Measurements from ENCODE around the gene MOB2.

Gene MOB2

DNA sequence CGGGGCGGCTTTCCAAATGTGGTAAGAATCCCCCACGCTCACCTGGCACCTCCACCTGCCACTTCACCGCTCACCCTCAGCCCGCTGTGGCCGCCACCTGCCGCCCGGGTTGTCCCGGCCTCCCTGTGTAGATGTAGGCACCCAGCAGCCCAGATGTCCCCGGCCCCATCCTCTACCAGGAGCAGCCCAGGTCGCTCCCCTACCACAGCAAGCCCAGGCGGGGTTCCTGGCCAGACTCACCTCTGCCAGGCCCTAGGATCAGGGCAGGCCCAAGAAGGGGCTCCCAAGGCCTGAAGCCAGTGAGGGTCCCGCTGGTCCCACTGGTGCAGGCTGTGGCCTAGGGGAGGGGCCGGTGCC is 27.4 kb downstream of the MOB2 start:
- no peaks in the 10 kb centered on the region; the same call in 1 of the 2 replicates for H3K36me3 ChIP-seq (ENCODE audit: control insufficient read depth, insufficient read depth, low read length)
- H3K27me3 ChIP-seq (ENCODE audit: control insufficient read depth, insufficient read depth, low read length), result no peaks in the 10 kb centered on the region
- no peaks in the 10 kb centered on the region for H3K9me3 ChIP-seq (ENCODE audit: control insufficient read depth, insufficient read depth, low read depth, low read length)
- no peak overlapping the region for H3K4me3 ChIP-seq (ENCODE audit: low read depth, low read length)
- no peak overlapping the region for H3K9ac ChIP-seq (ENCODE audit: low read length)
- H3K27ac ChIP-seq (ENCODE audit: low read depth, low read length), result no peak overlapping the region
- peaks cover 6% of the 10 kb centered on the region for H3K4me1 ChIP-seq (ENCODE audit: control insufficient read depth, insufficient read depth, low read length)

DNA sequence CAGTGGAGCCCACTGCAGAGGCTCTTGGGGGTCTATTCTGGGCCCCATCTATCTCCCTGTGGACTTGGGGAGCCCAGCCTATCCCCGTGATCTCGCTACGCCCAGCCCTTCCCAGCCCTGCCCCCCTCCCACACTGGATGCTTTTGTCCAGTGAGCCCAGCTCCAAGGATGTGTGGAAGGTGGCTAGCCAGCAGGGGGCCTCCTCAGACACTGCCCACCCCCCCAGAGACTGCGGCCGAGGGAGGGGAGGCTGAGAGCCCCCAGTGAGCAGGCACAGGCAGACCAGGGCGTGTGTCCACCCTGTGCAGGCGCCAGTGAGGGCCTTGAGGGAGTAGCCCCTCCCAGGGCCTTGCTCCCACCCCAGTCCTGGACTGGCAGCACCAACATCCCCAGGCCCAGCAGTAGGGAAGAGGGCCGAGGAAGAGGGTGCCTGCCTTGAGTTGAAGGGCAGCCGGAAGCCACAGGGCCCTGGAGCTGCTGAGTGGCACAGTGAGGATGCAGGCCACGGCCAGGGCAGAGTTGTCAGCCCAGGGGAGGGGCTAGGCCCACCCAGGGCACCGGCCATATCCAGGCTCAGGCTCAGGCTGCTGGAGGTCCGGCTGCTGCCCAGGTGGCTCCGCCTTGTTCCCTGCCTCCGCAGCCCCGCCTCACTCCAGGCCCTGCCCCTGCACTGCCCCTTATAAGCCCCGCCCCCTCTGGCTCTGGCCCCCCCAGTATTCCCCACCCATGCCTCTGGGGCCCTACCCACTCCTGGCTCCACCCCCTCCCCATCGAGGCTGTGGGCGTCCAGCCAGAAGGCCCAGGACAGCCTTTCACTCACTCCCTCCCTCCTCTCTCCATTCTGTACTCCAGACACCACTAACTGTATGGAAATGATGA is 28.0 kb downstream of the MOB2 start:
- H3K36me3 ChIP-seq (ENCODE audit: control insufficient read depth, insufficient read depth, low read length), result no peaks in the 10 kb centered on the region; the same call in 1 of the 2 replicates
- no peak overlapping the region for H3K9ac ChIP-seq (ENCODE audit: low read length)
- H3K27me3 ChIP-seq (ENCODE audit: control insufficient read depth, insufficient read depth, low read length), result no peaks in the 10 kb centered on the region
- no peaks in the 10 kb centered on the region for H3K9me3 ChIP-seq (ENCODE audit: control insufficient read depth, insufficient read depth, low read depth, low read length)
- H3K4me3 ChIP-seq (ENCODE audit: low read depth, low read length), result no peak overlapping the region
- H3K27ac ChIP-seq (ENCODE audit: low read depth, low read length), result no peak overlapping the region
- peaks cover 9% of the 10 kb centered on the region for H3K4me1 ChIP-seq (ENCODE audit: control insufficient read depth, insufficient read depth, low read length)

DNA sequence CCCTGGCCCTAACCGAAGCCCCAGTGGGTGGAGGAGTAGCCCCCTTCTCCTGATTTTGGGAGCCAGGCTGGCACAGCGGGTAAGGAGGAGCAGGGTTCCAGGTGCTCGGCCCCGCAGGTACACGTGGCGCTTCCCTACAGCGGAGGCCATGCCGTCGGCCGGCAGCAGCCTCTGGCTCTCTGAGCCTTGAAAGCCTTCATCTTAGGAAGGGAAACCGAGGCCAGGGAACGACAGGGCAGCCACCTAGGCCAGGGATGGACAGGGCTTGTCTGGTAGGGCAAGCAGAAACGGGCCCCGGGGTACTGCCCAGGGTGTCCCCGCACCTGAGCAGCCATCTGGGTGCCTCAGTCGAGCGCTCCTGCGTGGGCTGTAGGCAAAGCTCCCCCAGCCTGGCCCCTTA is 28.7 kb downstream of the MOB2 start:
- Histone ChIP-seq H3K27ac (ENCODE audit: low read depth, low read length) (no peak overlapping the region), H3K36me3 (ENCODE audit: control insufficient read depth, insufficient read depth, low read length) (peaks cover 2% of the 10 kb centered on the region; the same call in 1 of the 2 replicates), H3K4me1 (ENCODE audit: control insufficient read depth, insufficient read depth, low read length) (peaks cover 12% of the 10 kb centered on the region), H3K27me3 (ENCODE audit: control insufficient read depth, insufficient read depth, low read length) (no peaks in the 10 kb centered on the region), H3K4me3 (ENCODE audit: low read depth, low read length) (no peak overlapping the region), H3K9ac (ENCODE audit: low read length) (no peak overlapping the region), H3K9me3 (ENCODE audit: control insufficient read depth, insufficient read depth, low read depth, low read length) (no peaks in the 10 kb centered on the region)

DNA sequence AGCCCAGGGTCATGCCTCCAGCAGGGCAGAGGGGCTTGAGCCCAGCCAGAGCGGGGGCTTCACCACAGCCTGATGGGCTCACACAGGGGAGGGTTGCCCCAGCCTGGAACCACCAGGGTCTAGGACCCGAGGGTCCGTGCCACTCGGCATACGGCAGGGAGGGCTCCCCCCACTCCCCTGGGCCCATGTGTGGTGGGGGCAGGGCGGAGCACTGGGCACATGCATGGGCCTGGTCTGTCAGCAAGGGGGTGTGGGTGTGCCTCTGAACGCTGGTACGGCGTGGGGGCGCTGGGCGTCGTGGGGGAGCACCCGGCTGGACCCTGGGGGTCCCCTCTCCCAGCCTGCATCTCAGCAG is 29.3 kb downstream of the MOB2 start:
- H3K4me1 ChIP-seq (ENCODE audit: control insufficient read depth, insufficient read depth, low read length), result peaks cover 12% of the 10 kb centered on the region
- no peak overlapping the region for H3K27ac ChIP-seq (ENCODE audit: low read depth, low read length)
- H3K27me3 ChIP-seq (ENCODE audit: control insufficient read depth, insufficient read depth, low read length), result no peaks in the 10 kb centered on the region
- peaks cover 8% of the 10 kb centered on the region; the same call in 1 of the 2 replicates for H3K36me3 ChIP-seq (ENCODE audit: control insufficient read depth, insufficient read depth, low read length)
- H3K4me3 ChIP-seq (ENCODE audit: low read depth, low read length), result no peak overlapping the region
- no peaks in the 10 kb centered on the region for H3K9me3 ChIP-seq (ENCODE audit: control insufficient read depth, insufficient read depth, low read depth, low read length)
- H3K9ac ChIP-seq (ENCODE audit: low read length), result no peak overlapping the region

GRCh38 chr11:1456596-1457325 is 29.8 kb downstream of the MOB2 start:
- Histone ChIP-seq H3K4me3 (ENCODE audit: low read depth, low read length) (no peak overlapping the region), H3K27me3 (ENCODE audit: control insufficient read depth, insufficient read depth, low read length) (no peaks in the 10 kb centered on the region), H3K9me3 (ENCODE audit: control insufficient read depth, insufficient read depth, low read depth, low read length) (no peaks in the 10 kb centered on the region), H3K9ac (ENCODE audit: low read length) (no peak overlapping the region), H3K36me3 (ENCODE audit: control insufficient read depth, insufficient read depth, low read length) (peaks cover 8% of the 10 kb centered on the region; the same call in 1 of the 2 replicates), H3K27ac (ENCODE audit: low read depth, low read length) (no peak overlapping the region), H3K4me1 (ENCODE audit: control insufficient read depth, insufficient read depth, low read length) (peaks cover 12% of the 10 kb centered on the region)

DNA sequence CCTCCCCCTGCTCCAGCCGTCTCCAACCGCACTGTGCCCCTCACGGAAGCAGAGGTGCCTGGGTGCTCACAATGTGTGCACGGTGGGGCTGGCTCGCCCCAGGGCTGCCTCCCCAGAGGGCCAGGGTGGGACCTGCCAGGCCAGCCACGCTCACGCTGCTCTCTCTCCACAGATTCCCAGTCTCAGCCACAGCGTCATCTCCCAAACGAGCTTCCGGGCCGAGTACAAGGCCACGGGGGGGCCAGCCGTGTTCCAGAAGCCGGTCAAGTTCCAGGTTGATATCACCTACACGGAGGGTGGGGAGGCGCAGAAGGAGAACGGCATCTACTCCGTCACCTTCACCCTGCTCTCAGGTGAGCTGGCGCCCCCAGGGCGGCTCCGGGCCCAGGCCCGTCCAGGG is 30.4 kb downstream of the MOB2 start:
- no peaks in the 10 kb centered on the region for H3K27me3 ChIP-seq (ENCODE audit: control insufficient read depth, insufficient read depth, low read length)
- H3K36me3 ChIP-seq (ENCODE audit: control insufficient read depth, insufficient read depth, low read length), result peaks cover 8% of the 10 kb centered on the region; the same call in 1 of the 2 replicates
- H3K4me3 ChIP-seq (ENCODE audit: low read depth, low read length), result no peak overlapping the region
- peaks cover 12% of the 10 kb centered on the region for H3K4me1 ChIP-seq (ENCODE audit: control insufficient read depth, insufficient read depth, low read length)
- no peak overlapping the region for H3K9ac ChIP-seq (ENCODE audit: low read length)
- no peak overlapping the region for H3K27ac ChIP-seq (ENCODE audit: low read depth, low read length)
- H3K9me3 ChIP-seq (ENCODE audit: control insufficient read depth, insufficient read depth, low read depth, low read length), result no peaks in the 10 kb centered on the region

GRCh38 chr11:1455763-1456060 is 30.9 kb downstream of the MOB2 start:
- Histone ChIP-seq H3K4me1 (ENCODE audit: control insufficient read depth, insufficient read depth, low read length) (peaks cover 12% of the 10 kb centered on the region), H3K27me3 (ENCODE audit: control insufficient read depth, insufficient read depth, low read length) (no peaks in the 10 kb centered on the region), H3K9ac (ENCODE audit: low read length) (no peak overlapping the region), H3K4me3 (ENCODE audit: low read depth, low read length) (no peak overlapping the region), H3K36me3 (ENCODE audit: control insufficient read depth, insufficient read depth, low read length) (peaks cover 8% of the 10 kb centered on the region; the same call in 1 of the 2 replicates), H3K9me3 (ENCODE audit: control insufficient read depth, insufficient read depth, low read depth, low read length) (no peaks in the 10 kb centered on the region), H3K27ac (ENCODE audit: low read depth, low read length) (no peak overlapping the region)

DNA sequence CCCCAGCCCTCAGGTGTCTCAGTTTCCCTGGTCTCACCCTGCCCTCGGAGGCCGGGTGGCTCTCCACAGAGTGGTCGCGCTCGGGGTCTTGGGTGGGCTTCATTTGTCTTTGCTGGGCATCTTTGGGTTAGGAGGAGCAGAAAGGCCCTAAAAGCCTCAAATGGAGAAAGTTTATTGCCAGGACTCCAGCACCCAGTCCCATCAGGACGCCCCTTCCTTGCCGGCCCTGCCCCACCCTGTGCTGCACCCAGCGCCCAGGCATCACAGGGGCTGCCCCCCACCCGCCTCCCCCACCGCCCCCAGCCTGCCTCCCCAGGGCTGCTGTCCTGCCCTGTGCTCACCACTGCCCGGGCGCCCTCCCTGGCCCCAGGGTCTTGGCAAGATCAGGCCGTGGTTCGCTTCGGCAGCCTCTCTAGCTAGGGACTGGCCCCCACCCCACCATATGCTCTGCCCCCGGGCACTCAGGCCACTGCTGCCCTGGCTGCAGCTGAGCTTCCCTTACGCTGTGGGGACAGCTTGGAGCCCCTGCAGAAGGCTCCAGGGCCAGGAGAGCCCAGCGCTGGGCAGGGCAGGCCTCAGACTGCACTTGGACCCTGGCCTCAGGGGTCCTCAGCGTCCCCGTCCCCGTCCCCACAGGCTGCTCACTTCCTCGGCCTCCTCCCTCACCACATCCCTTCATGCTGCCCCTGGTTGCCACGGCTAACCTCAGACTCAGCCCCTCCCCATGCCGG is 31.4 kb downstream of the MOB2 start:
- H3K4me1 ChIP-seq (ENCODE audit: control insufficient read depth, insufficient read depth, low read length), result peaks cover 12% of the 10 kb centered on the region

GRCh38 chr11:1454576-1454975 is 32.0 kb downstream of the MOB2 start:
- Histone ChIP-seq H3K36me3 (ENCODE audit: control insufficient read depth, insufficient read depth, low read length) (peaks cover 8% of the 10 kb centered on the region; the same call in 1 of the 2 replicates), H3K9ac (ENCODE audit: low read length) (no peak overlapping the region), H3K4me3 (ENCODE audit: low read depth, low read length) (no peak overlapping the region), H3K9me3 (ENCODE audit: control insufficient read depth, insufficient read depth, low read depth, low read length) (no peaks in the 10 kb centered on the region), H3K4me1 (ENCODE audit: control insufficient read depth, insufficient read depth, low read length) (peaks cover 12% of the 10 kb centered on the region), H3K27ac (ENCODE audit: low read depth, low read length) (no peak overlapping the region), H3K27me3 (ENCODE audit: control insufficient read depth, insufficient read depth, low read length) (no peaks in the 10 kb centered on the region)

More for the DNA sequence above, 31.4 kb downstream of the MOB2 start:
- H3K27me3 ChIP-seq (ENCODE audit: control insufficient read depth, insufficient read depth, low read length), result no peaks in the 10 kb centered on the region
- H3K27ac ChIP-seq (ENCODE audit: low read depth, low read length), result no peak overlapping the region
- no peak overlapping the region for H3K9ac ChIP-seq (ENCODE audit: low read length)
- peaks cover 8% of the 10 kb centered on the region; the same call in 1 of the 2 replicates for H3K36me3 ChIP-seq (ENCODE audit: control insufficient read depth, insufficient read depth, low read length)
- H3K9me3 ChIP-seq (ENCODE audit: control insufficient read depth, insufficient read depth, low read depth, low read length), result no peaks in the 10 kb centered on the region
- H3K4me3 ChIP-seq (ENCODE audit: low read depth, low read length), result no peak overlapping the region

DNA sequence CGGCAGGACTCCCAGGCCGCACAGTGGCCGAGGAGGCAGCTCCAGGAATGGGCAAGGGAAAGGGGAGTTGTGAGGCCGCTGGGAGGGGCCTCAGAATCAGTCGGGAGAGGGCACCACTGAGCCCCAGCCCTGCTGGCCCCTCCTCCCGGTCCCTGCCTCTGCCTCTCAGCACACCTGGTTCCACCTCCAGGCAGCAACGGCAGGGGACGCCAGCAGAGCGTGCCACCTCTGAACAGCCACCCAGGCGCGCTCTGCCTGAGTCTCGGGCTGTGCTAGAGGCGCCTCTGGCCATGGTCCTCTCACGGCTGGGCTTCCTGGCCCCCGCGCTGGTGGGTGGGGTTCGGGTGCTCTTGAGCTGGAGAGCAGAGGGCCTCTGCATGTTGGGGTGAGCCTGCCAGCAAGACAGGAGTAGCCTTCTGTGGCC is 33.0 kb downstream of the MOB2 start:
- H3K9me3 ChIP-seq (ENCODE audit: control insufficient read depth, insufficient read depth, low read depth, low read length), result no peaks in the 10 kb centered on the region
- H3K4me3 ChIP-seq (ENCODE audit: low read depth, low read length), result no peak overlapping the region
- H3K9ac ChIP-seq (ENCODE audit: low read length), result no peak overlapping the region
- peaks cover 11% of the 10 kb centered on the region for H3K4me1 ChIP-seq (ENCODE audit: control insufficient read depth, insufficient read depth, low read length)
- H3K27ac ChIP-seq (ENCODE audit: low read depth, low read length), result no peak overlapping the region; the same call in 1 of the 2 replicates
- no peaks in the 10 kb centered on the region for H3K27me3 ChIP-seq (ENCODE audit: control insufficient read depth, insufficient read depth, low read length)
- H3K36me3 ChIP-seq (ENCODE audit: control insufficient read depth, insufficient read depth, low read length), result peaks cover 8% of the 10 kb centered on the region; the same call in 1 of the 2 replicates

All from HUES6 (cell line).